IPS DF 19.7 (cell line): ENCODE measurements around the gene LHPP.

Experiments
- DNase-seq: peaks from one replicate; pipeline ENCODE4 v3.0.0-alpha.2; 2013; ENCODE audit warnings: low read depth, low spot score

The LHPP gene

GRCh38 chr10:124470544-124471434 lies 9.2 kb downstream of the LHPP start:
- DNase-seq, result no peak

- DNase-seq, result no peak
Measured at GRCh38 chr10:124472071-124472470, 10.4 kb downstream of the LHPP start.

- no peak for DNase-seq
Measured at GRCh38 chr10:124473070-124473469, 11.4 kb downstream of the LHPP start.

GRCh38 chr10:124474514-124475070 lies 13.0 kb downstream of the LHPP start:
- DNase-seq, result no peak

- DNase-seq, result no peak
Measured at GRCh38 chr10:124476043-124476725, 14.6 kb downstream of the LHPP start.

- DNase-seq, result no peak
Measured at GRCh38 chr10:124477614-124478363, 16.2 kb downstream of the LHPP start.

- no peak for DNase-seq
Measured at GRCh38 chr10:124478515-124478914, 16.9 kb downstream of the LHPP start.

GRCh38 chr10:124480860-124481259 lies 19.2 kb downstream of the LHPP start:
- DNase-seq, result no peak

GRCh38 chr10:124481717-124482116 lies 20.1 kb downstream of the LHPP start:
- no peak for DNase-seq

- DNase-seq, result no peak
Measured at GRCh38 chr10:124482236-124482800, 20.7 kb downstream of the LHPP start.

GRCh38 chr10:124482876-124483275 lies 21.3 kb downstream of the LHPP start:
- DNase-seq, result no peak

GRCh38 chr10:124484031-124484430 lies 22.4 kb downstream of the LHPP start:
- DNase-seq, result no peak

GRCh38 chr10:124484661-124485060 lies 23.0 kb downstream of the LHPP start:
- no peak for DNase-seq

GRCh38 chr10:124486635-124487034 lies 25.0 kb downstream of the LHPP start:
- no peak for DNase-seq

GRCh38 chr10:124491105-124491504 lies 29.5 kb downstream of the LHPP start:
- no peak for DNase-seq

- DNase-seq, result no peak
Measured at GRCh38 chr10:124492266-124492665, 30.6 kb downstream of the LHPP start.

- no peak for DNase-seq
Measured at GRCh38 chr10:124493214-124493882, 31.7 kb downstream of the LHPP start.

- DNase-seq, result no peak
Measured at GRCh38 chr10:124494046-124494807, 32.6 kb downstream of the LHPP start.

GRCh38 chr10:124495162-124495561 lies 33.5 kb downstream of the LHPP start:
- no peak for DNase-seq

- DNase-seq, result no peak
Measured at GRCh38 chr10:124495725-124496124, 34.1 kb downstream of the LHPP start.
